SH-SY5Y (cell line): ENCODE measurements around the gene NBEA.

Experiments
- GATA2 ChIP-seq: IDR thresholded peaks from 2 replicates; pipeline ENCODE4 v1.6.1; 2011; ENCODE audit warnings: mild to moderate bottlenecking, low read depth, low read length
- GATA3 ChIP-seq: IDR thresholded peaks from 2 replicates; pipeline ENCODE4 v1.6.1; 2011; ENCODE audit warnings: low read depth, mild to moderate bottlenecking, low read length, moderate library complexity

NBEA gene

GRCh38 chr13:35700671-35701070, 758.6 kb downstream of the NBEA start:
- no peak for TF ChIP-seq GATA3
- no peak for TF ChIP-seq GATA2

GRCh38 chr13:35702316-35702715, 760.2 kb downstream of the NBEA start:
- no peak for TF ChIP-seq GATA2
- TF ChIP-seq GATA3: no peak

GRCh38 chr13:35703061-35703460, 761.0 kb downstream of the NBEA start:
- no peak for TF ChIP-seq GATA3
- TF ChIP-seq GATA2: no peak

GRCh38 chr13:35704331-35704730, 762.3 kb downstream of the NBEA start:
- TF ChIP-seq GATA3 (no peak), GATA2 (no peak)

- no peak for TF ChIP-seq GATA3
- no peak for TF ChIP-seq GATA2
Measured at GRCh38 chr13:35706281-35706680, 764.2 kb downstream of the NBEA start.

GRCh38 chr13:35706721-35707120, 764.7 kb downstream of the NBEA start:
- no peak for TF ChIP-seq GATA2
- no peak for TF ChIP-seq GATA3

- TF ChIP-seq GATA3: no peak
- no peak for TF ChIP-seq GATA2
Measured at GRCh38 chr13:35711909-35712308, 769.8 kb downstream of the NBEA start.

GRCh38 chr13:35712907-35713761, 771.1 kb downstream of the NBEA start:
- no peak; the same call in 1 of the 2 replicates for TF ChIP-seq GATA2
- no peak for TF ChIP-seq GATA3

GRCh38 chr13:35714121-35714520, 772.1 kb downstream of the NBEA start:
- no peak for TF ChIP-seq GATA3
- TF ChIP-seq GATA2: no peak

- TF ChIP-seq GATA3 (no peak), GATA2 (no peak)
Measured at GRCh38 chr13:35714588-35715377, 772.7 kb downstream of the NBEA start.

GRCh38 chr13:35716186-35716585, 774.1 kb downstream of the NBEA start:
- TF ChIP-seq GATA3: no peak
- no peak for TF ChIP-seq GATA2

- no peak for TF ChIP-seq GATA2
- no peak for TF ChIP-seq GATA3
Measured at GRCh38 chr13:35716729-35717128, 774.7 kb downstream of the NBEA start.

GRCh38 chr13:35718084-35718483, 776.0 kb downstream of the NBEA start:
- TF ChIP-seq GATA2 (no peak), GATA3 (no peak)

- TF ChIP-seq GATA2 (no peak), GATA3 (no peak)
Measured at GRCh38 chr13:35720290-35720689, 778.2 kb downstream of the NBEA start.
